Activated CD4-positive, alpha-beta T cell treated with anti-CD3 and anti-CD28 coated beads for 24 hours (primary cell): ENCODE data around the gene ARF3.

ENCODE experiments used
- DNase-seq, 2 donors: peaks; one replicate each; pipeline ENCODE4 v3.0.0-alpha.2; 2020; ENCODE audit warnings: low read depth in 2 of 2

ARF3 gene

GRCh38 chr12:48981757-48982157 lies 24.5 kb upstream of the ARF3 start:
- no peak for DNase-seq

GRCh38 chr12:48980953-48981756 lies 23.9 kb upstream of the ARF3 start:
- no peak for DNase-seq

- DNase-seq = no peak
Observed at GRCh38 chr12:48980389-48980952, 23.2 kb upstream of the ARF3 start.

- DNase-seq = no peak
Observed at GRCh38 chr12:48979602-48980388, 22.5 kb upstream of the ARF3 start.

- DNase-seq = no peak
Observed at GRCh38 chr12:48978741-48979601, 21.7 kb upstream of the ARF3 start.

- no peak for DNase-seq
Observed at GRCh38 chr12:48978291-48978740, 21.0 kb upstream of the ARF3 start, which contains the start of gene WNT1. TSS of gene WNT1 (plus strand) at chr12:48978322. CDS start at chr12:48978651, 329 bp downstream.

GRCh38 chr12:48977290-48978281 lies 20.3 kb upstream of the ARF3 start:
- DNase-seq = peak; percentile 79 to 80

- no peak for DNase-seq
Observed at GRCh38 chr12:48973941-48974673, 16.8 kb upstream of the ARF3 start.

- no peak for DNase-seq
Observed at GRCh38 chr12:48973531-48973930, 16.2 kb upstream of the ARF3 start.

GRCh38 chr12:48972952-48973483 lies 15.7 kb upstream of the ARF3 start:
- DNase-seq = no peak

GRCh38 chr12:48972213-48972951 lies 15.1 kb upstream of the ARF3 start:
- no peak for DNase-seq

GRCh38 chr12:48970702-48971334 lies 13.5 kb upstream of the ARF3 start:
- no peak for DNase-seq

GRCh38 chr12:48969833-48970701 lies 12.8 kb upstream of the ARF3 start:
- no peak for DNase-seq

- DNase-seq = no peak
Observed at GRCh38 chr12:48969160-48969771, 12.0 kb upstream of the ARF3 start.

GRCh38 chr12:48968467-48968866 lies 11.2 kb upstream of the ARF3 start:
- DNase-seq = no peak

GRCh38 chr12:48967991-48968390 lies 10.7 kb upstream of the ARF3 start:
- no peak for DNase-seq
